Heart right ventricle (tissue), 16 donors: ENCODE results near the gene DENND4C. TPM values are rescaled to one million over a fixed set of nuclear protein-coding genes. Genes with fewer than 3 reads are reported as not detected.
A peak's percentile ranks its signal among the peaks of the same experiment; 100 is the strongest.

Source experiments
- ATAC-seq, 8 donors: fragments of 200-7000 bp; cut with Tn5 transposase; one replicate each; pipeline ENCODE4 v1.9.1; 2020; ENCODE audit warnings: mild to moderate bottlenecking in 8 of 8, moderate library complexity in 8 of 8, moderate number of reproducible peaks in 1 of 8
- DNase-seq, 2 donors: peaks; one replicate each; pipeline ENCODE4 v3.0.0-alpha.2; 2020
- H3K27ac ChIP-seq, 10 donors: fragments of 200-600 bp; sonication (generic) in 2 of 10; one replicate each; pipeline versions ENCODE4 v1.5.0 to v1.8.0; 2020 to 2022; ENCODE audit warnings: mild to moderate bottlenecking in 3 of 10
- H3K27me3 ChIP-seq, 7 donors: fragments of 200-600 bp; one replicate each; pipeline ENCODE4 v1.8.0; 2021 to 2022; ENCODE audit warnings: mild to moderate bottlenecking in 2 of 7
- H3K36me3 ChIP-seq, 9 donors: fragments of 200-600 bp; sonication (generic) in 1 of 9; one replicate each; pipeline versions ENCODE4 v1.5.0 to v1.8.0; 2020 to 2022; ENCODE audit warnings: mild to moderate bottlenecking in 2 of 9
- H3K4me1 ChIP-seq, 9 donors: fragments of 200-600 bp; sonication (generic) in 1 of 9; one replicate each; pipeline versions ENCODE4 v1.5.0 to v1.8.0; 2020 to 2022; ENCODE audit warnings: mild to moderate bottlenecking in 4 of 9
- H3K4me3 ChIP-seq, 10 donors: fragments of 200-600 bp; sonication (generic) in 2 of 10; one replicate each; pipeline versions ENCODE4 v1.5.0 to v1.8.0; 2020 to 2022; ENCODE audit warnings: mild to moderate bottlenecking in 7 of 10, moderate library complexity in 2 of 10
- H3K9me3 ChIP-seq, 11 donors: fragments of 200-600 bp in 10 of 11; sonication (generic) in 2 of 11; one replicate each; pipeline versions ENCODE4 v1.5.0 to v1.8.0; 2013 to 2022; ENCODE audit warnings: mild to moderate bottlenecking in 2 of 11, control low read depth in 1 of 11, moderate library complexity in 1 of 11
- WGBS, 2 donors: extraction: QIAGEN DNeasy Blood & Tissue Kit; methylation state at CpG; one replicate each; pipeline ENCODE4 v1.1.7; 2013; ENCODE audit warnings: inconsistent platforms in 1 of 2; 5-methylcytosine and 5-hydroxymethylcytosine counted together
- intact Hi-C, 10 donors: fragments of 100-400 bp; cut with DNase I; formaldehyde crosslinking; loops; one replicate each; pipeline versions ENCODE4 v1.11.1 to v1.14.2; 2022
- long read RNA-seq, 3 donors: library from polyadenylated mRNA; unstranded; transcript quantifications; one replicate each; pipeline ENCODE4 v2.0.0, GENCODE V29; 2020 to 2021
- polyA plus RNA-seq, 2 donors: library from polyadenylated mRNA; stranded (reverse); fragments of 200-250 nt; gene quantifications; one replicate each; pipeline ENCODE4 v1.2.3, GENCODE V29; 2013
- total RNA-seq, 10 donors: library from RNA; stranded (reverse); fragmentation: NEBNext Ultra II Directional in 3 of 10; extraction: Animal tissue kit (Norgen Biotek cat#: 25700) in 3 of 10; gene quantifications; one replicate each; pipeline versions ENCODE4 v1.2.1 to v1.2.4, GENCODE V29; 2021 to 2023
- TF ChIP-seq, protein P1 (sequence below), 9 donors: fragments of 200-600 bp; sonication (generic) in 2 of 9; IDR thresholded peaks; one replicate each; pipeline versions ENCODE4 v1.5.0 to v1.8.0; 2021 to 2022; ENCODE audit warnings: antibody characterized with exemption in 9 of 9, mild to moderate bottlenecking in 5 of 9, moderate library complexity in 1 of 9
- donor health status: Arrhythmogenic right ventricular cardiomyopathy.
- donor health status: ischemic (EF 13 %, LVEDD 7.1; RV severe dilation, severe dysfunction).
- donor health status: healthy with polysubstance abuse.
- donor health status: DM: no; HTN: yes; CAD: no.
- donor health status: DM: no; HTN: no; CAD: no.
- donor health status: ischemic (EF 25% LVEDD 6.9; RV normal size, moderate dysfunction).
- donor health status: ischemic (EF 25% LVEDD 5.7; RV mildly dilated, moderate dysfunction).
- donor health status: healthy.
- donor health status: DM: yes; HTN: yes; CAD: no.
- donor health status: Ischemic cardiomyopathy.
- donor health status: ischemic (EF 35%, LVEDD 5.7; RV mildly dilated, moderate dysfunction).
- donor health status: nonischemic (EF 11% LVEDD 7.7; RV severe dilation, severe dysfunction).
- donor health status: DM: yes; HTN: yes; CAD: no.
- donor health status: PGD.
- donor health status: ischemic (EF 29% LVEDD 5.4; RV normal size, mild dysfunction).
- donor health status: nonischemic (EF 23%, LVEDD 6.1; RV moderate dilation, normal function).

Gene DENND4C
- total RNA-seq (10 to 100 TPM; 21.7 to 28.3 (median 23.8) TPM), polyA plus RNA-seq (1 to 10 TPM; 5.4 to 6.4 TPM)
- long read RNA-seq, donor 1, full-length matches to known transcripts: 4 of 8 reads
- long read RNA-seq, donor 1, partial matches to known transcripts: 1 of 8 reads
- long read RNA-seq, donor 1, other reads (novel, unspliced or antisense): 3 of 8 reads
- long read RNA-seq, donor 2, full-length matches to known transcripts: 5 of 14 reads
- long read RNA-seq, donor 2, partial matches to known transcripts: 6 of 14 reads
- long read RNA-seq, donor 2, other reads (novel, unspliced or antisense): 3 of 14 reads
- long read RNA-seq, donor 3, full-length matches to known transcripts: 2 of 10 reads
- long read RNA-seq, donor 3, partial matches to known transcripts: 5 of 10 reads
- long read RNA-seq, donor 3, other reads (novel, unspliced or antisense): 3 of 10 reads

DNA sequence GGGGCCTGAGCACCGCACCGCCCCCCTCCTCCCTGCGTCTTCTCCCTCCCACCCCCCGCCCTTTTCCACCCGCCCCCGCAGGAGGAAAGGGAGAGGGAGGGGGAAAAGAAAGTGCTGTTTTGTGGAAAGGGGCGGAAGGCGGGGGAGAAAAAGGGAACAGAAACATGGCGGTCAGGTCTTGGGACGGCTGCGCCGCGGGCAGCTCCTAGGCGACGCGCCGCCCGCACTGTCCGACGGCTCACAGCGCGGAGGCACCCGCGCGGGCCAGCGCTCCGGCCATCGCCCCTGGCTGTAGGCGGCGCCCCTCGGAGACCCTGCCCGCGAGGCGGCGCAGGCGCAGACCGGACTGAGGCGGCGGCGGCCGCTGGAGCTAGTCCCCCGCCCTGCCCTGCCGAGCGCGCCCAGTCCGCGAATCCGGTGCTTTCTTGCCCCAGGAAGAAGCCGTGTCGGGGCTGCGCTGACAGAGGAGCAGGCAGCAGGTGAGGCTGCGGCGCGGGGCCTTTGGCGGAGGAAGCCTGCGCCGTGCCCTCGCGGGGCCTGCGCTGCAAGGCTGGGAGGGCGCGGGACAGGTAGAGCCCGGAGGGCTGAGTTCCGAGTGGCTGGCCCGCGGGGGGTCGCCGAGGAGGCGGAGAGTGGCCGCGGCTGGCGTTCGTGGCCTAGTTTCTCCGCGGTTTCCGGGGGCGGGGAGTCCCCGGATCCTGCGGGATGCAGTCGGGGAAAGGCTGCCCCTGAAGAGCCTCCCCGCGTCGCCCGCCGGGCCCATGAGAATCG lies at the start of gene DENND4C:
Gene DENND4C, plus strand, starts transcription at position 339 of the 771 bp plus-strand sequence. CDS start 45,482 bp downstream, outside the sequence.
- Histone ChIP-seq H3K4me1 (peaks cover 0 to 42% (median 31%) of the 10 kb centered on the region in 9 donors), H3K9me3 (no peaks in the 10 kb centered on the region), H3K27ac (peak within 1 kb of the TSS; percentile 96 to 99 (median 98)), H3K27me3 (no peaks in the 10 kb centered on the region), H3K36me3 (no peaks in the 10 kb centered on the region), H3K4me3 (peak within 1 kb of the TSS; percentile 83 to 100 (median 98))
- peak; percentile 88 to 95 (median 94) for ATAC-seq
- WGBS, 2 donors: 0% methylated on average over 74 to 83 of the region's 86 CpGs
- TF ChIP-seq, protein P1, sequence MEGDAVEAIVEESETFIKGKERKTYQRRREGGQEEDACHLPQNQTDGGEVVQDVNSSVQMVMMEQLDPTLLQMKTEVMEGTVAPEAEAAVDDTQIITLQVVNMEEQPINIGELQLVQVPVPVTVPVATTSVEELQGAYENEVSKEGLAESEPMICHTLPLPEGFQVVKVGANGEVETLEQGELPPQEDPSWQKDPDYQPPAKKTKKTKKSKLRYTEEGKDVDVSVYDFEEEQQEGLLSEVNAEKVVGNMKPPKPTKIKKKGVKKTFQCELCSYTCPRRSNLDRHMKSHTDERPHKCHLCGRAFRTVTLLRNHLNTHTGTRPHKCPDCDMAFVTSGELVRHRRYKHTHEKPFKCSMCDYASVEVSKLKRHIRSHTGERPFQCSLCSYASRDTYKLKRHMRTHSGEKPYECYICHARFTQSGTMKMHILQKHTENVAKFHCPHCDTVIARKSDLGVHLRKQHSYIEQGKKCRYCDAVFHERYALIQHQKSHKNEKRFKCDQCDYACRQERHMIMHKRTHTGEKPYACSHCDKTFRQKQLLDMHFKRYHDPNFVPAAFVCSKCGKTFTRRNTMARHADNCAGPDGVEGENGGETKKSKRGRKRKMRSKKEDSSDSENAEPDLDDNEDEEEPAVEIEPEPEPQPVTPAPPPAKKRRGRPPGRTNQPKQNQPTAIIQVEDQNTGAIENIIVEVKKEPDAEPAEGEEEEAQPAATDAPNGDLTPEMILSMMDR (IDR thresholded peaks at IDR 0.05): peak in 3 of 9 donors; percentile 6 to 44 (median 10)
- intact Hi-C loops: loop anchor here in 7 of 10 donors (2.0 to 10.0 kb wide), 9 partner anchors 43 to 106 kb away; partner anchors contain the start of gene PLIN2 (in 2 of the 7)
- DNase-seq: peak; percentile 85 to 90

DNA sequence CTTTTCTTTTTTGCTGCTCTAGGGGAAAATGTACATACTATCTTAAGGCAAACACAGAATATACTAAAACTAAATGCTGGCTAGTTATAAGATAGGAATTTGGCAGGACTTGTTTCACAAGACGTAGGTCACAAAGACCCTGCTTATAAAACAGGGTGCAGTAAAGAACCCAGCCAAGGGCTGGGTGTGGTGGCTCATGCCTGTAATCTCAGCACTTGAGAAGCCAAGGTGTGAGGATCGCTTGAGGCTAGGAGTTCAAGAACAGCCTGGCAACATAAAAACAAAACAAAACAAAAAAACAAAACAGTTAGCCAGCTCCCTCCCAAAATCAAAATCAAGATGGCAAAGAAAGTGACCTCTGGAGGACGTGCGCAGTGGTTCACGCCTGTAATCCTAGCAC lies 49.5 kb upstream of the DENND4C start:
- Histone ChIP-seq H3K27me3 (no peaks in the 10 kb centered on the region), H3K4me1 (peaks cover 5 to 48% (median 37%) of the 10 kb centered on the region in 9 donors), H3K4me3 (no peak overlapping the region), H3K9me3 (no peaks in the 10 kb centered on the region), H3K27ac (peak overlapping the region in 4 of 10 donors; percentile 24 to 90 (median 58)), H3K36me3 (no peaks in the 10 kb centered on the region)
- 62 to 70% methylated on average over 5 of the region's 5 CpGs for WGBS, 2 donors
- TF ChIP-seq, protein P1 (IDR thresholded peaks at IDR 0.05): no peak
- DNase-seq: no peak
- intact Hi-C loops: loop anchor here in 3 of 10 donors (5.0 to 10.0 kb wide), 2 partner anchors 51 to 54 kb away; partner anchors contain the start of gene DENND4C (in 3 of the 3)
- ATAC-seq: no peak

DNA sequence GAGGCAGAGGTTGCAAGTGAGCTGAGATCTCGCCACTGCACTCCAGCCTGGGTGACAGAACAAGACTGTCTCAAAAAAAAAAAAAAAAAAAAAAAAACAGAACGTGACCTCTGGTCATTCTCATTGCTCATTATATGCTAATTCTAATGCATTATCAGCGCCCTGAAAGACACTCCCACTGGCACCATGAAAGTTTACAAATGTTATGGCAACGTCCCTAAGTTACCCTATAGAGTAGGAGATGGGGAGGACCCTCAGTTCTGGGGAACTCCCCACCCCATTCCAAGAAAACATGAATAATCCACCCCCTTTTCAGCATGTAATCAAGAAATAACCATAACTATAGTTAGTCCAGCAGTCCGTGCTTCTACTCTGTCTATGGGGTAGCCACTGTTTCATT lies 48.9 kb upstream of the DENND4C start:
- intact Hi-C loops: loop anchor here in 3 of 10 donors (5.0 to 10.0 kb wide), 2 partner anchors 51 to 53 kb away; partner anchors contain the start of gene DENND4C (in 3 of the 3)
- TF ChIP-seq, protein P1 (IDR thresholded peaks at IDR 0.05): no peak
- Histone ChIP-seq H3K27ac (peak overlapping the region in 9 of 10 donors; percentile 50 to 90 (median 85)), H3K27me3 (no peaks in the 10 kb centered on the region), H3K4me3 (no peak overlapping the region), H3K36me3 (no peaks in the 10 kb centered on the region), H3K4me1 (peaks cover 5 to 48% (median 37%) of the 10 kb centered on the region in 9 donors), H3K9me3 (no peaks in the 10 kb centered on the region)
- 89 to 91% methylated on average over 5 of the region's 5 CpGs for WGBS, 2 donors
- no peak for ATAC-seq
- no peak for DNase-seq
